Stimulated activated CD8-positive, alpha-beta memory T cell treated with anti-CD3 and anti-CD28 coated beads, Interleukin-4, amount 100 ng/mL, for 4 hours (primary cell): ENCODE results near the gene SF3B6.
"Not testable (repeated sequence)": the region's sequence is repeated elsewhere in the genome, so short reads cannot be mapped to it uniquely, and the experiment has no call there.

Experiments used
- DNase-seq, 2 donors: peaks; one replicate each; pipeline ENCODE4 v3.0.0-alpha.2; 2020; ENCODE audit warnings: low read depth in 2 of 2, low spot score in 1 of 2

Gene SF3B6, protein sequence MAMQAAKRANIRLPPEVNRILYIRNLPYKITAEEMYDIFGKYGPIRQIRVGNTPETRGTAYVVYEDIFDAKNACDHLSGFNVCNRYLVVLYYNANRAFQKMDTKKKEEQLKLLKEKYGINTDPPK

GRCh38 chr2:24075915-24076848, at the start of gene SF3B6:
SF3B6 (minus strand) TSS chr2:24076326; CDS start chr2:24076229, 97 bp downstream.
- peak; percentile 99 for DNase-seq

DNA sequence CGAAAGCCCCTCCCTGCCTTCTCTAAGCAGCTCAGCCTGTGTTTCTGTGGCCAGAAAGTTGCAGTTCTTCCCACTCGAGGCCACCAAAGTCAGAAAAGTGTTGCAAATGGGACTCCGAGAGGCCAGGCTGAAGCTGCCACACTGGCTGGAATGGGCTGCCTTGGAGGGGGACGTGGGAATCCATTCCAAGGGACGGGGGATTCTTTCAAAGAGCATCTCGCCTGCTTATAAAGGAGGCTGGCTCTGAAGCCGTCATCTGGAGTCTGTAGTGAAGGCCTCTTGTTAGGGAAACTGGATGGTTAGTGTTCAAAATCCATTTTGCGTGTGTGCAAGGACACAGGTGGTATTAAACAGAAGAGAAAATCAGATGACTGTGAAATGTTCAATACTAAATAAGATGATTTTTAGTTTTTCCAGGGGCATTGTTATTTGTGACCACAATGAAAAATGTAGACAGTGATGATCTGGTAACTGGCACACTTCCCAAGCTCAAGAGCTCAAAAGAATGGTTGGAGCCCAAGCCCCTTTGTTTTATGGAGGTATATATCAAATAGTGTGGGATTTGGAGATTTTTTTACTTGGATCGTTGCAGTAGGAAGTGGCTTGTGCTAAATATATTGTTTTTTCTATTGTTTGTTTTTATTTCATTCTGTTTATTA, 47.9 kb upstream of the SF3B6 start:
- no peak for DNase-seq

DNA sequence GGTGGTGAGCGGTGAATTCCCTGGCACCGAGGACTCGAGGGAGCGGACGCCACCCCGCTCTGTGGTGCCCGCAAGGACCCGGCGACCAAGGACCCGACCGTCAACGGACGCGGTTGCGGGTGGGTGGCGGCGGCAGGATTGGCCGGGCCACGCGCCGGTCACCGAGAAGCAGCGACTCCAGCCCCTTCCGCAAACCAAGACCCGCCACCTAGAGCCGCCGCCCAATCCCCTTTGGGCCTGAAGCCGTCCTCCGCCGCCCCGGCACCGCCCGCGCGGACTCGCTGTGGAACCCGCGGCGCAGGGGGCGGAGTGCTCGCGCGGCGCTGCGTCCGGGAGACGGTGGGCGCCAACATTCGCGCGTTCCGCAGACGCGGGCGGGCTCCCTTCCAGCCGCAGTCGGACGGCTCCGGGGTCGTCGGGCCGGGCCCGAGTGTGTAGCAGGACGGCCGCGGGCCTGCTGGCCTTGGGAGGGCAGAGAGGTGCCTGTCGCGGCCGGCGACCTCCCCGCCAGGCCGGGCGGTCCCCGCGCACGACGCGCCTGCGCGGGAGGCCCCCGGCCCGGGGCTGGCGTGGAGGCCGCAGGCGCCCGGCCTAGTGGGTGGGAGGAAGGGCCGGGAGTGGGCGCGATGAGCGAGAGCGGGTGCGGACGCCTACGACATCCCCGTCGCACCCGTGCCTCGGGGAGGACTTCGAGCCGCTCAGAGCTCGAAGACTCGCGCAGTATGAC, 47.2 kb upstream of the SF3B6 start, which contains the start of the genes FAM228B and PFN4:
Gene FAM228B (plus strand): TSS at position 275 of the 727 bp plus-strand sequence. CDS start 893 bp downstream, outside the sequence.
Gene PFN4 (minus strand): TSS at position 140 of the 727 bp plus-strand sequence. CDS start 799 bp downstream, outside the sequence.
- peak in 1 of 2 donors; percentile 43 for DNase-seq

GRCh38 chr2:24122366-24123194, 46.5 kb upstream of the SF3B6 start:
- DNase-seq: no peak

- DNase-seq: no peak
Observed at GRCh38 chr2:24121469-24121868, 45.3 kb upstream of the SF3B6 start.

DNA sequence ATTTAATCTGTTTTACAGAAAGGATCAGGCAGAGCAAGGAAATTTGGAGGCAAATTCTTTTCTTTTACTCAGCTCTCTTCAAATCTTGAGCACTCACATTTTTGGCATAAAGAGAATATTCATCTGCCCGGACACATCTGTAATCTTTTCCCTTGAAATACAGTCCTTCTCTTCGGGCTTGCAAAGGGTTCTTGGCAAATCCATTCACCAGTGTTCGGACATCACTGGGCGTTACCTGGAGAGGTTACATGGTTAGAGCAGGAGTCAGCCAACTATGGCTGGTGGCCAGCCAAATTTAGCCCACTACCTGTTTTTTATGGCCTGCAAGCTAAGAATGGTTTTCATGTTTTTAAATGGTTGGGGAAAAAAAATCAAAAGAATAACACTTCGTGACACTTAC, 44.9 kb upstream of the SF3B6 start:
- DNase-seq: no peak

- DNase-seq: no peak
Observed at GRCh38 chr2:24117902-24118301, 41.8 kb upstream of the SF3B6 start.

GRCh38 chr2:24115057-24115456, 38.9 kb upstream of the SF3B6 start:
- no peak for DNase-seq

DNA sequence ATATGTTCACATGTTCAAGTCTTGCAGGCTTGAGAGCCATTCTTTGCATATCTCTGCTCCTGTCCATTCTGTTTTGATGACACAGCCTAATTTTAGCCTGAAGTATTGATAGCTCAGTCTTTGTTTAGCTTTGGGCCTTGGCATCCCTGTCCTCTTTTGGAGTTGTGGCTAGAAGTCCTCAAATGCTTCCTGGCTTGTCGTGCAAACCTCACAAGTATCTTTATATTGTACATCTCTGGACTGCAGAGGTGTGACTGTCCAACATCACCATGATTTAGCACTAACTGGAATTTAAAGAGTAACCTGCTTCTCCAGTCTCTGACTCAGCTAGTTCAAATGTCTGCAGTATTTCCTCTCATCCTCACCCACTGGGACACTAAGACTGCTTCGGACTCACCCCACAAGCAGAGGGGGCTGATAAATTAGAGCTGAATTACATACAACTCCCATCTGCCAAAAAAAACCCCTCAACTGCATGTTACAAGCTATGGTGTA, 35.3 kb upstream of the SF3B6 start:
- DNase-seq: no peak

DNA sequence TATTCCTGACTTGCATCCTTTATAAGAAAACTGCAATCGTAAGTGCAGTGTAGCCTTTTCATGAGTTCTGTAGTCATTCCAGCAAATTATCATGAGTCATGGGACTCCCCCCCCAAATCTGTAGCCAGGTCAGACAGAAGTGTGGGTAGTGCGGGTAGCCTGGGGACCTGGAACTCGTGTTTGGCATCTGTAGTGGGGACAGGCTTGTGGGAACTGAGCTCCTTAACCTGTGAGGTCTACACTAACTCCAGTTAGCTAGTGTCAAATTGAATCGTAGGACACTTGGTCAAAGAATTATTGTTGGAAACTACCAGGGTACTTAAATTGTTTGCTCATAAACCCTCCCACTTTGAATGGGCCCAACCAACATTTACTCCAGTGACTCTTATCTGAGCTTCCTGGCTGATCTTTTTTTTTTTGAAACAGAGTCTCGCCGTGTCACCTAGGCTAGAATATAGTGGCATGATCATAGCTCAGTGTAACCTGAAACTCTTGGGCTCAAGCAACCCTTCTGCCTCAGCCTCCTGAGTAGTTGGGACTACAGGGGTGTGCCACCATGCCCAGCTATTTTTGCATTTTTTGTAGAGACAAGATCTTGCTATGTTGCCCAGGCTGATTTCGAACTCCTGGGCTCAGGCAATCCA, 34.7 kb upstream of the SF3B6 start:
- no peak for DNase-seq

- DNase-seq: not testable (repeated sequence)
Observed at GRCh38 chr2:24109431-24109830, 33.3 kb upstream of the SF3B6 start.

DNA sequence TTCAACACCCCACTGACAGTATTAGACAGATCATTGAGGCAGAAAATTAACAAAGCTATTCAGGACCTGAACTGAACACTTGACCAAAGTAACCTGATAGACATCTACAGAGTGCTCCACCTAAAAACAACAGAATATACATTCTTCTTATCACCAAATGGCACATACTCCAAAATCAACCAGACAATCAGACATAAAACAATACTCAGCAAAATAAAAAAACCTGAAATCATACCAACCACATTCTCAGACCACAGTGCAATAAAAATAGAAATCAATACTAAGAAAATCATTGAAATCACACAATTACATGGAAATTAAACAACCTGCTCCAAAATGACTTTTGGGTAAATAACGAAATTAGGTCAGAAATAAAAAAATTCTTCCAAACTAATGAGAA, 31.2 kb upstream of the SF3B6 start:
- no peak for DNase-seq

DNA sequence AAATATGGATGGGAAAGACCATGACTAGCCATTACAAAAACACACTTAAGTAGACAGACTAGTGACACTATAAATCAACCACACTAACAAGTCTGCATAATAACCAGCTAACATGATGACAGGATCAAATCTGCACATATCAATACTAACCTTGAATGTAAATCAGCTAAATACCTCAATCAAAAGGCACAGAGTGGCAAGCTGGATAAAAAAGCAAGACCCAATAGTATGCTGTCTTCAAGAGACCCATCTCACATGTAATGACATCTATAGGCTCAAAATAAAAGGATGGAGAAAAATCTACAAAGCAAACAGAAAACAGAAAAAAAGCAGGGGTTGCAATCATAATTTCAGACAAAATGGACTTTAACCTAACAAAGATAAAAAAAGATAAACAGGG, 30.7 kb upstream of the SF3B6 start:
- DNase-seq: no peak

GRCh38 chr2:24105816-24106215, 29.7 kb upstream of the SF3B6 start:
- no peak for DNase-seq

GRCh38 chr2:24104906-24105305, 28.8 kb upstream of the SF3B6 start:
- DNase-seq: no peak

- no peak for DNase-seq
Observed at GRCh38 chr2:24104110-24104650, 28.1 kb upstream of the SF3B6 start.

- DNase-seq: no peak
Observed at GRCh38 chr2:24102677-24103076, 26.6 kb upstream of the SF3B6 start.

DNA sequence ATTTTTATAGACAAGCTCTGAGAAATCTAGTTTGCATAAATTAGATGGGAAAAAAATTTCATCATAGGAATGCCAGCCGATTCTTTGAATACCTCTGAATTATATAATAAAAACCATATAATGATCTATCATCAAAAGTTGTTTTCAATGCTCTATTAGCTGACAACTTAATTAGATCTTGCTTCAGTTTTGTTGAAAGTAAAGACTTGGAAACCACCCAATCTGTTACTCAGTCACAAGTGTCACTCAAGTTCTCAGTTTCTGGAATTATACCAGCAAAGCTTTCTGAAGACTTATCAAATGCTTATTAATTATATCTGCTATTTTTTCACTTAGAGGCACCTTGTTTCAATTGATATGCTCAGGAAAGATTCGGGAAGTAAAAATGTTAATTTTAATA, 25.9 kb upstream of the SF3B6 start:
- DNase-seq: no peak

DNA sequence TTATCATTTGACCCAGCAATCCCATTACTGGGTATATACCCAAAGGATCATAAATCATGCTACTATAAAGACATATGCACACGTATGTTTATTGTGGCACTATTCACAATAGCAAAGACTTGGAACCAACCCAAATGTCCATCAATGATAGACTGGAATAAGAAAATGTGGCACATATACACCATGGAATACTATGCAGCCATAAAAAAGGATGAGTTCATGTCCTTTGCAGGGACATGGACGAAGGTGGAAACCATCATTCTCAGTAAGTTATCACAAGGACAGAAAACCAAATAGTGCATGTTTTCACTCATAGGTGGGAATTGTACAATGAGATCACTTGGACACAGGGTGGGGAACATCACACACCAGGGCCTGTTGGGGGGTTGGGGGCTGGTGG, 24.6 kb upstream of the SF3B6 start:
- DNase-seq: not testable (repeated sequence)
